Left renal pelvis (tissue), 4 donors: ENCODE measurements around the gene LGALS3BP. TPM values are rescaled to one million over a fixed set of nuclear protein-coding genes. Genes with fewer than 3 reads are reported as not detected.
"Not testable (repeated sequence)": the region's sequence is repeated elsewhere in the genome, so short reads cannot be mapped to it uniquely, and the experiment has no call there.

Experiments
- DNase-seq, 4 donors: peaks; one replicate each; pipeline ENCODE4 v3.0.0-alpha.2; 2013; ENCODE audit warnings: low read depth in 4 of 4, low spot score in 3 of 4
- polyA plus RNA-seq, 4 donors: library from polyadenylated mRNA; unstranded; fragments of 120-200 nt; gene quantifications; one replicate each; pipeline ENCODE4 v1.2.1, GENCODE V29; 2013; ENCODE audit not compliant: insufficient read length in 4 of 4

The LGALS3BP gene
- polyA plus RNA-seq, 4 donors = 102 to 228 (median 160) TPM

DNA sequence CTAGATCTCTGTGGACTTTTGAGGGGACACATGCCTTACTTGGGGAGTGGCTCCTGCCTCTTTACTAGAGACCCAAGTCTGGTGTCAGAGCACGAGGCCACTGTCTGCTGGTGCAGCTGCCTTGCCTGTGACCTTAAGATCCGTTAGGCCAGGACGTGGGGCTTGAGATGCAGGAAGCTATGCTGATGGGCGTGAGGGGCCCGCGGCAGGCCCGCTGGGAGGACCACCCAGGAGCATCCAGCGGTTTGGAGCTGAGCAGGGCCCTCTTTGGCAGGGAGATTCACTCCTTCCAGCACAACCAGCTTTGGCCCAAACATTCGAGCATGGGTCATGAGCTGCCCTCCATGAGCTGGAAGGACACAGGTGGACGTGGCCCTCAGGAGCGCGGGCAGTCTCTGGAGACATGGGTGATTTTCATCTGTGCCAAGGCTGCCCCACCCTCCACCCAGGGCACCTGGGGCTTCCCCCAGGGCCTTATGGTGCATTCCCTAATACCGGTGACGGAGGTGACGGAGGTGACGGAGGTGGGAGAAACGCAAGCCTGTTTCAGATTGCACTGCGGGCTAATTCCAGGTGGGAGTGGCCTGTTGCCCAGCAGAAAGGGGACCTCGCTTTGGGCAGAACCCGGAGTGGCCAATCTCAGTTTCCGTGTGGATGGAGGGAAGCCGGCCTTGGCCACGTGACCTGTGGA, 12.7 kb downstream of the LGALS3BP start:
- no peak for DNase-seq

DNA sequence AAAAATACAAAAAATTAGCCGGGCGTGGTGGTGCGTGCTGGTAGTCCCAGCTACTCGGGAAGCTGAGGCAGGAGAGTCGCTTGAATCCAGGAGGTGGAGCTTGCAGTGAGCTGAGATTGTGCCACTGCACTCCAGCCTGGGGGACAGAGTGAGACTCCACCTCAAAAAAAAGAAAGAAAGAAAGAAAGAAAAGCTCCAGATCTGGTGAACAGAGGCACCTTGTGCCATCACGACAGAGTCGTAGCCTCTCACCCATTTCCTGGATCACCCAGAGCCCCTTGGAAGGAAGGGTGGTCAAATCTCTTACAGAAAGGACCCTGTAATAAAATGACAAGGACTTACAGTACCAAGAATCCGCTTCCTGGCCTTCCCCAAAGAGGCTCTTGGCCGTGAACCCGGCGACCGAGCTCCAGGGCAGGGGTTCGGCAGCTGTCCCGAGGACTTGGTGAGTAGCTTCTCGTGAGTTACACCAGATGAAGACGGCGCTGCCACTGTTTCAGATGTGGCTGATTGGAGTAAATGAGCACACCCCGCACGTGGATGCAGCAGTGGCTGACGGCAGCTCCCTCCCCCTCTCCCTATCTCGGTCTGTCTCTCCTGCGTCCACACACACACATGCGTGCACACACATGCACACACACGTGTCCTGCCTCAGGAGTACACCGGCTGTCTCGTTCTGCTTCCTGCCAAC, 13.5 kb downstream of the LGALS3BP start:
- DNase-seq = no peak

- DNase-seq = no peak
These were observed 14.2 kb downstream of the LGALS3BP start for GRCh38 chr17:78965491-78965924.

GRCh38 chr17:78963378-78963777, 16.3 kb downstream of the LGALS3BP start:
- no peak for DNase-seq

GRCh38 chr17:78962984-78963348, 16.8 kb downstream of the LGALS3BP start:
- not testable (repeated sequence) for DNase-seq

GRCh38 chr17:78962345-78962983, 17.3 kb downstream of the LGALS3BP start:
- no peak for DNase-seq

- DNase-seq = no peak
These were observed 18.2 kb downstream of the LGALS3BP start for GRCh38 chr17:78961571-78961970.

DNA sequence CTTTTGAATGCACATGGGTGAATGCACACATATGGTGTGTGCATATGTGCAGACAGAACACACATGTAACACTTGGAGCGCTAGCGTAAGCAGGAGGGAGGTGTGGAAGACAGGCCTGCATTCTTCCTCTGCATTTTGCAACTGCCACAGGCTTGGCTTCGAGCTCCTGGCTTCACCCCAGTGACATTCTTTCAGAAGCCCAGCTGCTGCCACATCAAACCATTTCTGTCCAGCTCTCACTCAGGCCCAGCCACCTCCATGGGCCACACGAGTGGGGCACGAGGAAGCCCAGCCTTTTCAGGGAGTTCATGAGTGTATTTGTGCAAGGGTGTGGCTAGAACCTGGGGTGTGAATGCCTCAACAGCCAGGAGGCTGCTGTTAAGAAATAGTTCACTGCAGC, 18.8 kb downstream of the LGALS3BP start:
- no peak for DNase-seq

DNA sequence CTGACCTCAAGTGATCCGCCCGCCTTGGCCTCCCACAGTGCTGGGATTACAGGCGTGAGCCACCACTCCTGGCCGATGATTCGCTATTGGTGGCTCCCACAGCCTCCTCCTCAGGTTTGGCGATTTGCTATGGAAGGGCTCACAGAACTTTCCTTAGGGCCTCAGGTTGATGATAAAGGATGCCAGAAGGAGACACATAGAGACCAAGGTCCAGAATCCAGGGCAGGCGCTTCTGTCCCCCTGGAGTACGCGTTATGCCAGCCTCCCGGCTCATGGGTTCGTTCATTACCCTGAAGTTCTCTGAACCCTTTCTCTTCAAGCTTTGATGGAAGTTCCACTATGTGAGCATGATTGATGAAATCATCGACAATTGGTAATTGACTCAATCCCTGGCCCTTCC, 19.9 kb downstream of the LGALS3BP start:
- DNase-seq = no peak

DNA sequence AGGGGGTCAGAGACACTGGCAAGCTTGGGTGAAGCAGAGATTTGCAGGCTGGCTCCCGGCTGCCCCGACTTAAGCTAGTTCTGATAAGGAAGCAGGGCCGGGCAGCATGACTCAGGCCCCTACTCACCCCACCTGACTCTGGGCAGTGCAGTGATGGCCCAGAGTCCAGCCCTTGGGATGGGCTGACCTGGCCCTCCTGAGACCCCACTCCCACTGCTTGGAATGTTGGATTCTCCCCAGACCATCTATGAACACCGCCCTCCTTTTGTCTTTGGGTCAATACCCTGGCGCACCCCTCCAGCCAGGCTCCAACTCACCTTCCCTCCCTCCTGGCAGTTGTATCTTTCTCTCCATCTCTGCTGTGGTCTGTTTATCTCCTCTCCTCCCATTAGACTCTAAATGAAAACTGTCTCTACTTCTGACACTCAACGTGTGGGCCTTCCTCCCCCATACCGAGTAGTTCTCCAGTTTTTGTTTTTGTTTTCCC, 21.0 kb downstream of the LGALS3BP start:
- no peak for DNase-seq

GRCh38 chr17:78957128-78957527, 22.6 kb downstream of the LGALS3BP start:
- no peak for DNase-seq

DNA sequence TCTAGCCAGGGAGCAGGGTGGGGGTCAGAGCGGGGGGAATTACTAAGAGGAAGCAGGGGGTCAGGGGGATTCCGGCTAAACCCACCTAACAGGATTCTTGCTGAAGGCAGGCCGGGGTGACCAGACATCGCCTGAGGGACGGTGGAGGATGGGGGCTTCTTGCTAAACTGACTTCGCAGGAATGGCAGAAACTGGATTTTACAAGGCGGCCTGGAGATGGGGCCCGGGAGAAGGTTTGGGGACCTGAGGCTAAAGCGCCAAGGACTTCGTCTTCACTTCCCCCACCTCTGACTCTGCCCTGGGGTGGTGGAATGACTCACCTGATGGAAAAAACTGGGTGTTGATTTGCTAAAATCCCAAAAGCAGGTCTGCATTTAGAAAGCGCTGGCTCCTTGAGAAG, 23.5 kb downstream of the LGALS3BP start:
- no peak for DNase-seq

DNA sequence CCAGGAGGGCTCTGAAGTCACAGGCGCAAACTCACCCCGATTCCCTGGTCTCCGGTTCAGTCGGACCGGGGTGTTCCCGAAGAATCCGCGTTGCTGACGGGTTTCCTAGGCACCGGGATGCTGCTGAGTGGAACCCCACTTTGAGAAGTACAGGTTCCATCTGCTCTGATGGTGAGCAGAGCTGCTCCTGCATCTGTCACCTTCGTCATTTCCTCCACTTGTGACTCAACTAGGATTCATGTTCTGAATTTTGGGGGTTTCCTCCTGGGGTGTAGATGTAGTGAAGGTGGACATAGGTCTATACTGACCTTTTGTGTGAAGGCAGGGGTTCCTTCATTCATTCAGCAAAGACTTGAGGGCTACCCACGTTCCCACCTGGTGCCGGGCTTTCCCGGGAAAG, 25.0 kb downstream of the LGALS3BP start:
- DNase-seq = no peak

GRCh38 chr17:78953356-78954350, 26.1 kb downstream of the LGALS3BP start:
- DNase-seq = no peak

- no peak for DNase-seq
These were observed 27.0 kb downstream of the LGALS3BP start for GRCh38 chr17:78952706-78953105.

DNA sequence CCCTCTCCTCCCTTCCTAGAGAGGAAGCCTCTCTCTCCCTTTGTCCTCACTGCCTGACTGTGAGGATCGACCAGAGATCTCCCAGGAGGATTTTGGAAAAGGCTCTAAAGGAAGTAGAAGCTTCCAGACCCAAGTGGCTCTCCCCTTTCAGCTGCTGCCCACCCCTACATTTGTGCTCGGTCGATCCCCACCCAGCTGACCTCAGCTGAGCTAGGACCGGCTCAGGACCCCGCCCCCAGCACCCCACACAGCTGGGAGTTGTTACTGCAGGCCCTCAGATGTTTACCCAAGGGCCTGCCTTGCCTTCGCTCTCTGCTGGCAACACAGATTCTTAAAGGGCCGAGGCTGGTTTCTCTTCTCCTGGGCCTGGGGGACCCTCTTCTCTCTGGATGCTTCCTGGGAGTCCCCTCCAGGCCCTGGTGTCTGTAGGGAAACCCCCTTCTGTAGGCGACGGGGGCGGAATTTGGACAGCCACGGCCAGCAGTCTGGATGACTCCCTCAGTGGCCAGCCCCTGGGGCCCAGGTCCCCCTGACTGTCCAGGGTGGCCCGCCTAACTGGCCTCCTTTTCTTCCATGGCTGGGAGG, 27.7 kb downstream of the LGALS3BP start:
- no peak for DNase-seq

- DNase-seq = no peak
These were observed 28.9 kb downstream of the LGALS3BP start for GRCh38 chr17:78950870-78951269.

DNA sequence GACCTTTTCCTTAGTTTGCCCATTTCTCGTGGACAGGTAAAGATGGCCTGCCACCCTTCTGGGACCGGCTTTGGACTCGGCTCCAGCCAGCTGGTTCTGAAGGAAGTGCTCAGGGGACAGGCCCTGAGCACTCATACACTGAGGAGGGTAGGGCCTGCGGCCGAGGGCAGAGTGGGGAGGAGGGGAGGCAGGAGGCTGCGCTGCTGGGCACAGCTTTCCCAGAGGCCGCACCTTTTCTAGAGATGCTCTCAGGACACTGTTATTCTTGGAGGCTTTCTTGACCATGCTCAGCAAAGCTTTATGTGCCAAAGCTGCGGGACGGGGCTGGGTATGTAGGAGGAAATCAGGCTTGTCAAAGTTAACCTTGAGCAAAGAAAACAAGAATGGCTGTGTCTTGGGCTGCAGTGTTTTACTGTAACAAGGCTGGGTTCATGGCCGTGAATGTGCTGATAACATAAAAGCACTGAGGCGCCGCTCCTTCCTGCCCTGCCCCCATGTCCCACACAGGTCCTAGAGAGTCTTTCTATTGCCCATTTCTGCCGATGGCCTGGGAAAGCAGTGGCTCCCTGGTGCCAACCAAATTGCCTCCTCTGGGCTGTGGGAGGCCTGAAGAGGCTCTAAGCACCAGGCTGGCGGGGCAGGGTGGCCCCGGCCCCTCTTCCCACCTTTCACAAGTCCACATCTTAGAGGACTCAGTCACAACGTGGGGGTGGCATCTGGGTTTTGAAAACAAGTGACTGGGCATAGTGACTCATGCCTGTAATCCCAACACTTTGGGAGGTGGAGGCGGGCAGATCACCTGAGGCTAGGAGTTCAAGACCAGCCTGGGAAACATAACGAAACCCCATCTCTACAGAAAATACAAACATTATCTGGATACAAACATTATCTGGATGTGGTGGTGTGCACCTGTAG, 32.2 kb downstream of the LGALS3BP start:
- no peak for DNase-seq

GRCh38 chr17:78946631-78947030, 33.1 kb downstream of the LGALS3BP start:
- DNase-seq = no peak
